Fibroblast of the aortic adventitia (primary cell): ENCODE results near the gene SEMA4D. TPM values are rescaled to one million over a fixed set of nuclear protein-coding genes. Genes with fewer than 3 reads are reported as not detected.

ENCODE experiments used
- DNase-seq: peaks from one replicate; pipeline ENCODE4 v3.0.0-alpha.2; 2010; ENCODE audit warnings: low read depth
- H3K4me3 ChIP-seq: 2 replicates; pipeline ENCODE4 v1.5.1; 2011; ENCODE audit warnings: low read depth, mild to moderate bottlenecking, control low read depth, low read length, moderate library complexity
- CTCF ChIP-seq: IDR thresholded peaks from 2 replicates; pipeline ENCODE4 v1.5.1; 2011; ENCODE audit warnings: mild to moderate bottlenecking, low read length, control low read depth, inconsistent platforms; ENCODE audit not compliant: insufficient read depth
- total RNA-seq: library from RNA; depleted of rRNA; stranded (reverse); fragments of >200 nt; gene quantifications from 2 replicates; pipeline ENCODE4 v1.2.3, GENCODE V29; 2012; ENCODE audit warnings: low replicate concordance

Gene SEMA4D, protein sequence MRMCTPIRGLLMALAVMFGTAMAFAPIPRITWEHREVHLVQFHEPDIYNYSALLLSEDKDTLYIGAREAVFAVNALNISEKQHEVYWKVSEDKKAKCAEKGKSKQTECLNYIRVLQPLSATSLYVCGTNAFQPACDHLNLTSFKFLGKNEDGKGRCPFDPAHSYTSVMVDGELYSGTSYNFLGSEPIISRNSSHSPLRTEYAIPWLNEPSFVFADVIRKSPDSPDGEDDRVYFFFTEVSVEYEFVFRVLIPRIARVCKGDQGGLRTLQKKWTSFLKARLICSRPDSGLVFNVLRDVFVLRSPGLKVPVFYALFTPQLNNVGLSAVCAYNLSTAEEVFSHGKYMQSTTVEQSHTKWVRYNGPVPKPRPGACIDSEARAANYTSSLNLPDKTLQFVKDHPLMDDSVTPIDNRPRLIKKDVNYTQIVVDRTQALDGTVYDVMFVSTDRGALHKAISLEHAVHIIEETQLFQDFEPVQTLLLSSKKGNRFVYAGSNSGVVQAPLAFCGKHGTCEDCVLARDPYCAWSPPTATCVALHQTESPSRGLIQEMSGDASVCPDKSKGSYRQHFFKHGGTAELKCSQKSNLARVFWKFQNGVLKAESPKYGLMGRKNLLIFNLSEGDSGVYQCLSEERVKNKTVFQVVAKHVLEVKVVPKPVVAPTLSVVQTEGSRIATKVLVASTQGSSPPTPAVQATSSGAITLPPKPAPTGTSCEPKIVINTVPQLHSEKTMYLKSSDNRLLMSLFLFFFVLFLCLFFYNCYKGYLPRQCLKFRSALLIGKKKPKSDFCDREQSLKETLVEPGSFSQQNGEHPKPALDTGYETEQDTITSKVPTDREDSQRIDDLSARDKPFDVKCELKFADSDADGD
- 0.36 TPM in 1 of 2 replicates, not detected in the other for total RNA-seq

- DNase-seq, result peak; percentile 10
- TF ChIP-seq CTCF, result no peak
- H3K4me3 ChIP-seq, result peak within 1 kb of the TSS; percentile 5
Observed at GRCh38 chr9:89497978-89498851, at the start of gene SEMA4D. TSS of gene SEMA4D (minus strand) at chr9:89498113. CDS start at chr9:89405456, 92,657 bp downstream.

GRCh38 chr9:89547000-89547399, 49.1 kb upstream of the SEMA4D start:
- no peak for TF ChIP-seq CTCF
- H3K4me3 ChIP-seq, result no peak overlapping the region

DNA sequence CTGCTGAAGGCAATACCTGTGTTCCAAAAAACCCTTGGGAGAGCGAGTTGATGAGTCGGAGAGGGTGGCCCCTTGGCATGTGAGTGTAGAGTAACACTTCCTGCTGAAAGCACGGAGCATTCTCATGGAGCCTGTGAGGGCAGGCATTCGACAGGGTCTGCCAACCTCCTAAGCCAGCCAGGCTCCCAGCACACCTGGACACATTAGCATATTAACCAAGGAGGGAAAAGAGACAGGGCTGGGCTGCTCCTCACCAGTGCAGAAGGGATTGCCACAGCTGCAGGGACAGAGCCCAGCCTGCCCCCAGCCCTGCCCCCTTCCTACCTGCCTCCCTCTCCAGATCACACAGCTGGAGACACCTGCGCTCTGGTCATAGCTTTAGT, 46.4 kb upstream of the SEMA4D start:
- DNase-seq, result no peak
- no peak for TF ChIP-seq CTCF
- no peak overlapping the region for H3K4me3 ChIP-seq

More at GRCh38 chr9:89547000-89547399, 49.1 kb upstream of the SEMA4D start:
- no peak for DNase-seq

- no peak for TF ChIP-seq CTCF
- H3K4me3 ChIP-seq, result no peak overlapping the region
- DNase-seq, result no peak
Observed at GRCh38 chr9:89543621-89544278, 45.8 kb upstream of the SEMA4D start.

- DNase-seq, result no peak
- no peak overlapping the region for H3K4me3 ChIP-seq
- TF ChIP-seq CTCF, result no peak
Observed at GRCh38 chr9:89543111-89543510, 45.2 kb upstream of the SEMA4D start.
